Common myeloid progenitor, CD34-positive (primary cell): ENCODE data around the gene MROH2A.

ENCODE experiments used
- CTCF ChIA-PET: fragments of 350-600 bp; sonication (Branson Sonifier 250); formaldehyde crosslinking; loops from one replicate; lab custom pipeline; 2021; ENCODE audit warnings: antibody characterized with exemption; lab: Charles Lee
- POLR2A ChIA-PET: fragments of 350-600 bp; sonication (Branson Sonifier 250); formaldehyde crosslinking; loops from one replicate; lab custom pipeline; 2021; ENCODE audit warnings: antibody characterized with exemption; lab: Charles Lee
- DNase-seq, 3 donors: peaks; one replicate each; pipeline versions ENCODE4 v3.0.0 to v3.0.0-alpha.2; 2013
- H3K27ac ChIP-seq, 2 experiments: 1 replicate in 1 of 2; 2 replicates in 1 of 2; pipeline ENCODE4 v1.7.0; 2013; ENCODE audit warnings: inconsistent platforms in 2 of 2, low read length in 2 of 2, mild to moderate bottlenecking in 2 of 2, low read depth in 1 of 2, moderate library complexity in 1 of 2; ENCODE audit not compliant: severe bottlenecking in 2 of 2, insufficient read depth in 1 of 2, poor library complexity in 1 of 2
- H3K27me3 ChIP-seq, 5 experiments: replicated peaks in 2 of 5; 1 replicate in 3 of 5; 2 replicates in 2 of 5; pipeline versions ENCODE4 v1.6.1 to v1.7.0; 2013; ENCODE audit warnings: low read length in 4 of 5, mild to moderate bottlenecking in 2 of 5, moderate library complexity in 2 of 5, inconsistent platforms in 1 of 5; ENCODE audit not compliant: insufficient read depth in 5 of 5, control insufficient read depth in 4 of 5
- H3K36me3 ChIP-seq, 4 experiments: 1 replicate in 2 of 4; 2 replicates in 2 of 4; pipeline versions ENCODE4 v1.6.1 to v1.7.0; 2013; ENCODE audit warnings: low read length in 3 of 4, control low read depth in 1 of 4, mild to moderate bottlenecking in 1 of 4; ENCODE audit not compliant: control insufficient read depth in 4 of 4, insufficient read depth in 4 of 4
- H3K4me1 ChIP-seq, 4 experiments: 1 replicate in 3 of 4; 2 replicates in 1 of 4; pipeline versions ENCODE4 v1.6.1 to v1.7.1; 2013; ENCODE audit warnings: low read length in 3 of 4, mild to moderate bottlenecking in 3 of 4, control low read depth in 1 of 4, inconsistent platforms in 1 of 4, moderate library complexity in 1 of 4; ENCODE audit not compliant: control insufficient read depth in 4 of 4, insufficient read depth in 4 of 4; ENCODE audit errors: control extremely low read depth in 1 of 4
- H3K4me3 ChIP-seq, 7 experiments: 1 replicate in 4 of 7; 2 replicates in 3 of 7; pipeline versions ENCODE4 v1.5.1 to v1.7.0; 2013; ENCODE audit warnings: mild to moderate bottlenecking in 7 of 7, low read length in 6 of 7, moderate library complexity in 6 of 7, inconsistent platforms in 2 of 7, low read depth in 2 of 7, control low read depth in 1 of 7; ENCODE audit not compliant: insufficient read depth in 4 of 7, control insufficient read depth in 1 of 7; ENCODE audit errors: extremely low read depth in 1 of 7
- H3K9me3 ChIP-seq, 5 experiments: 1 replicate in 4 of 5; 2 replicates in 1 of 5; pipeline versions ENCODE4 v1.6.1 to v1.7.1; 2013; ENCODE audit warnings: low read length in 4 of 5, mild to moderate bottlenecking in 2 of 5, inconsistent platforms in 1 of 5, low read depth in 1 of 5, moderate library complexity in 1 of 5; ENCODE audit not compliant: control insufficient read depth in 4 of 5, insufficient read depth in 2 of 5; ENCODE audit errors: control extremely low read depth in 1 of 5
- WGBS: methylation state at CpG from one replicate; pipeline ENCODE4 v1.1.5; 2013; ENCODE audit not compliant: insufficient coverage; 5-methylcytosine and 5-hydroxymethylcytosine counted together

Gene MROH2A

GRCh38 chr2:233754872-233755611, 23.1 kb upstream of the MROH2A start:
- Histone ChIP-seq H3K4me1 (no peaks in the 10 kb centered on the region), H3K9me3 (peaks cover 0 to 7% (median 3%) of the 10 kb centered on the region in 5 experiments), H3K27me3 (peaks cover 0 to 3% (median 0%) of the 10 kb centered on the region in 5 experiments), H3K27ac (no peak overlapping the region), H3K36me3 (no peaks in the 10 kb centered on the region), H3K4me3 (no peak overlapping the region)
- DNase-seq = no peak
- POLR2A ChIA-PET = no interaction called here
- WGBS = 97% methylated on average over 37 of the region's 44 CpGs
- CTCF ChIA-PET = no interaction called here

- Histone ChIP-seq H3K36me3 (no peaks in the 10 kb centered on the region), H3K4me3 (no peak overlapping the region), H3K27ac (no peak overlapping the region), H3K9me3 (peaks cover 0 to 2% (median 0%) of the 10 kb centered on the region in 5 experiments), H3K27me3 (peaks cover 0 to 3% (median 0%) of the 10 kb centered on the region in 5 experiments), H3K4me1 (no peaks in the 10 kb centered on the region)
- WGBS = 100% methylated on average over 2 of the region's 7 CpGs
- ChIA-PET CTCF (no interaction called here), POLR2A (no interaction called here)
- no peak for DNase-seq
Observed at GRCh38 chr2:233756429-233757081, 21.6 kb upstream of the MROH2A start.

GRCh38 chr2:233758141-233758540, 20.0 kb upstream of the MROH2A start:
- peaks cover 0 to 6% (median 2%) of the 10 kb centered on the region in 5 experiments for H3K27me3 ChIP-seq
- ChIA-PET POLR2A (no interaction called here), CTCF (no interaction called here)
- H3K4me1 ChIP-seq = no peaks in the 10 kb centered on the region
- no peaks in the 10 kb centered on the region for H3K9me3 ChIP-seq
- no peak overlapping the region for H3K4me3 ChIP-seq
- DNase-seq = no peak
- H3K27ac ChIP-seq = no peak overlapping the region
- H3K36me3 ChIP-seq = no peaks in the 10 kb centered on the region

GRCh38 chr2:233758849-233759248, 19.3 kb upstream of the MROH2A start:
- no peaks in the 10 kb centered on the region for H3K9me3 ChIP-seq
- H3K27me3 ChIP-seq = peaks cover 0 to 10% (median 2%) of the 10 kb centered on the region in 5 experiments
- no peak for DNase-seq
- 100% methylated on average over 2 of the region's 2 CpGs for WGBS
- H3K36me3 ChIP-seq = no peaks in the 10 kb centered on the region
- H3K4me1 ChIP-seq = no peaks in the 10 kb centered on the region
- no peak overlapping the region for H3K27ac ChIP-seq
- POLR2A ChIA-PET = no interaction called here
- CTCF ChIA-PET = interaction anchor here (0.6 kb wide), 1 partner anchor 409 kb away, joined by 3 read pairs; no protein-coding TSS in a partner anchor
- H3K4me3 ChIP-seq = no peak overlapping the region

- no peak for DNase-seq
- POLR2A ChIA-PET = no interaction called here
- Histone ChIP-seq H3K36me3 (no peaks in the 10 kb centered on the region), H3K4me3 (no peak within 1 kb of the TSS), H3K27ac (no peak within 1 kb of the TSS), H3K4me1 (no peaks in the 10 kb centered on the region), H3K9me3 (no peaks in the 10 kb centered on the region), H3K27me3 (peaks cover 0 to 17% (median 4%) of the 10 kb centered on the region in 5 experiments)
- CTCF ChIA-PET = no interaction called here
- WGBS = 100% methylated on average over 1 of the region's 6 CpGs
Observed at GRCh38 chr2:233760043-233760442, 18.1 kb upstream of the MROH2A start, which contains the start of gene UGT1A1. Gene UGT1A1, plus strand, starts transcription at chr2:233760270. Its CDS starts 18 bp downstream, at chr2:233760288.

- peaks cover 0 to 18% (median 4%) of the 10 kb centered on the region in 5 experiments for H3K27me3 ChIP-seq
- 100% methylated on average over 2 of the region's 4 CpGs for WGBS
- H3K9me3 ChIP-seq = no peaks in the 10 kb centered on the region
- no peak overlapping the region for H3K27ac ChIP-seq
- no peaks in the 10 kb centered on the region for H3K36me3 ChIP-seq
- no peaks in the 10 kb centered on the region for H3K4me1 ChIP-seq
- no peak for DNase-seq
- CTCF ChIA-PET = no interaction called here
- no peak overlapping the region for H3K4me3 ChIP-seq
- POLR2A ChIA-PET = no interaction called here
Observed at GRCh38 chr2:233761040-233761769, 16.9 kb upstream of the MROH2A start.
